Measurements from ENCODE around the gene MEF2D.

MEF2D gene

GRCh38 chr1:156420205-156421061 is 80.1 kb downstream of the MEF2D start:
- Histone ChIP-seq H3K9me2 (replicated peaks; ENCODE audit: low read depth, low read length) (no peaks in the 10 kb centered on the region), H3F3A (ENCODE audit: low read depth) (no peaks in the 10 kb centered on the region), H3K27me3 (ENCODE audit: insufficient read depth, low read length, poor library complexity, severe bottlenecking) (peaks cover 5% of the 10 kb centered on the region), H3K4me3 (ENCODE audit: low read length, poor library complexity, severe bottlenecking) (no peak overlapping the region), H3K4me1 (ENCODE audit: insufficient read depth, low read length, poor library complexity, severe bottlenecking) (no peaks in the 10 kb centered on the region), H3K36me3 (ENCODE audit: insufficient read depth, low read length) (no peaks in the 10 kb centered on the region), H3K9ac (ENCODE audit: low read depth, low read length, poor library complexity, severe bottlenecking) (no peak overlapping the region), H4K20me1 (ENCODE audit: insufficient read depth, low read length, poor library complexity, severe bottlenecking) (no peaks in the 10 kb centered on the region), H3K79me2 (ENCODE audit: insufficient read depth, low read length) (no peaks in the 10 kb centered on the region), H2AFZ (ENCODE audit: low read length) (no peak overlapping the region), H3K9me3 (ENCODE audit: insufficient read depth, low read depth, low read length) (no peaks in the 10 kb centered on the region), H3K4me2 (ENCODE audit: low read depth, low read length, poor library complexity, severe bottlenecking) (no peak overlapping the region)
- no peak for TF ChIP-seq EZH2phosphoT487 (IDR thresholded peaks at IDR 0.05; ENCODE audit: borderline replicate concordance)
- no peak; the same call in 1 of the 2 replicates for TF ChIP-seq CTCF (conservative IDR thresholded peaks at IDR 0.05; ENCODE audit: low read length)

GRCh38 chr1:156419854-156420204 is 80.7 kb downstream of the MEF2D start:
- H3K9me3 ChIP-seq (ENCODE audit: insufficient read depth, low read depth, low read length): no peaks in the 10 kb centered on the region
- no peak overlapping the region for H3K4me2 ChIP-seq (ENCODE audit: low read depth, low read length, poor library complexity, severe bottlenecking)
- no peaks in the 10 kb centered on the region for H3K36me3 ChIP-seq (ENCODE audit: insufficient read depth, low read length)
- no peak overlapping the region for H3K9ac ChIP-seq (ENCODE audit: low read depth, low read length, poor library complexity, severe bottlenecking)
- H3K27me3 ChIP-seq (ENCODE audit: insufficient read depth, low read length, poor library complexity, severe bottlenecking): peaks cover 5% of the 10 kb centered on the region
- H3K79me2 ChIP-seq (ENCODE audit: insufficient read depth, low read length): no peaks in the 10 kb centered on the region
- no peaks in the 10 kb centered on the region for H3K9me2 ChIP-seq (replicated peaks; ENCODE audit: low read depth, low read length)
- H3K4me3 ChIP-seq (ENCODE audit: low read length, poor library complexity, severe bottlenecking): no peak overlapping the region
- no peak overlapping the region for H2AFZ ChIP-seq (ENCODE audit: low read length)
- TF ChIP-seq EZH2phosphoT487 (IDR thresholded peaks at IDR 0.05; ENCODE audit: borderline replicate concordance) (no peak), CTCF (conservative IDR thresholded peaks at IDR 0.05; ENCODE audit: low read length) (peak; percentile 55)
- H4K20me1 ChIP-seq (ENCODE audit: insufficient read depth, low read length, poor library complexity, severe bottlenecking): no peaks in the 10 kb centered on the region
- H3F3A ChIP-seq (ENCODE audit: low read depth): no peaks in the 10 kb centered on the region
- no peaks in the 10 kb centered on the region for H3K4me1 ChIP-seq (ENCODE audit: insufficient read depth, low read length, poor library complexity, severe bottlenecking)

- Histone ChIP-seq H2AFZ (ENCODE audit: low read length) (no peak overlapping the region), H3K9me2 (replicated peaks; ENCODE audit: low read depth, low read length) (no peaks in the 10 kb centered on the region), H3K9me3 (ENCODE audit: insufficient read depth, low read depth, low read length) (no peaks in the 10 kb centered on the region), H3K4me1 (ENCODE audit: insufficient read depth, low read length, poor library complexity, severe bottlenecking) (no peaks in the 10 kb centered on the region), H3K36me3 (ENCODE audit: insufficient read depth, low read length) (no peaks in the 10 kb centered on the region), H3K4me3 (ENCODE audit: low read length, poor library complexity, severe bottlenecking) (no peak overlapping the region), H3K9ac (ENCODE audit: low read depth, low read length, poor library complexity, severe bottlenecking) (no peak overlapping the region), H3F3A (ENCODE audit: low read depth) (no peaks in the 10 kb centered on the region), H3K4me2 (ENCODE audit: low read depth, low read length, poor library complexity, severe bottlenecking) (no peak overlapping the region), H4K20me1 (ENCODE audit: insufficient read depth, low read length, poor library complexity, severe bottlenecking) (no peaks in the 10 kb centered on the region), H3K79me2 (ENCODE audit: insufficient read depth, low read length) (no peaks in the 10 kb centered on the region), H3K27me3 (ENCODE audit: insufficient read depth, low read length, poor library complexity, severe bottlenecking) (peaks cover 5% of the 10 kb centered on the region)
- TF ChIP-seq EZH2phosphoT487 (IDR thresholded peaks at IDR 0.05; ENCODE audit: borderline replicate concordance): no peak
- TF ChIP-seq CTCF (conservative IDR thresholded peaks at IDR 0.05; ENCODE audit: low read length): no peak
These were observed 82.0 kb downstream of the MEF2D start for GRCh38 chr1:156418416-156419070.
